WTC11 (cell line): ENCODE results near the gene MAB21L4. TPM values are rescaled to one million over a fixed set of nuclear protein-coding genes. Genes with fewer than 3 reads are reported as not detected.

Source experiments
- ATAC-seq: fragments of 200-7000 bp; cut with Tn5 transposase; 2 replicates; pipeline ENCODE4 v1.10.0; 2021; ENCODE audit warnings: mild to moderate bottlenecking, moderate library complexity
- CTCF ChIA-PET: fragments of 300-600 bp; sonication (Branson Sonifier 250); formaldehyde crosslinking; loops from one replicate; lab custom pipeline; 2021; ENCODE audit warnings: antibody characterized with exemption; lab: Charles Lee
- POLR2A ChIA-PET: fragments of 350-600 bp; sonication (Branson Sonifier 250); formaldehyde crosslinking; loops from one replicate; lab custom pipeline; 2021; ENCODE audit warnings: antibody characterized with exemption; lab: Charles Lee
- DNase-seq: peaks from one replicate; pipeline ENCODE4 v3.0.0; 2021; ENCODE audit warnings: low spot score
- H3K27ac Mint-ChIP-seq: 2 replicates; pipeline ENCODE4 v1.8.0; 2021; ENCODE audit warnings: mixed read lengths
- H3K27me3 Mint-ChIP-seq: 2 replicates; pipeline ENCODE4 v1.8.0; 2021; ENCODE audit warnings: low read depth, mild to moderate bottlenecking, moderate library complexity, mixed read lengths
- H3K36me3 Mint-ChIP-seq: 2 replicates; pipeline ENCODE4 v1.8.0; 2021; ENCODE audit warnings: mixed read lengths
- H3K4me1 Mint-ChIP-seq: 2 replicates; pipeline ENCODE4 v1.8.0; 2022; ENCODE audit warnings: mixed read lengths
- H3K4me3 Mint-ChIP-seq: 2 replicates; pipeline ENCODE4 v1.8.0; 2021; ENCODE audit warnings: mild to moderate bottlenecking, moderate library complexity, mixed read lengths
- H3K9me3 Mint-ChIP-seq: 2 replicates; pipeline ENCODE4 v1.8.0; 2021; ENCODE audit warnings: mixed read lengths
- ARID4B ChIP-seq: sonication (generic); formaldehyde crosslinking; IDR thresholded peaks from 2 replicates; pipeline ENCODE4 v1.8.0; 2023; ENCODE audit warnings: missing genetic modification reagents, mild to moderate bottlenecking, borderline replicate concordance
- CREM ChIP-seq: sonication (generic); formaldehyde crosslinking; IDR thresholded peaks from 2 replicates; pipeline ENCODE4 v1.8.1; 2022; ENCODE audit warnings: mild to moderate bottlenecking, missing genetic modification reagents, moderate library complexity
- E2F1 ChIP-seq: sonication (generic); formaldehyde crosslinking; IDR thresholded peaks from 2 replicates; pipeline ENCODE4 v1.8.0; 2022; ENCODE audit warnings: mild to moderate bottlenecking, missing genetic modification reagents
- FOXJ3 ChIP-seq: sonication (generic); formaldehyde crosslinking; IDR thresholded peaks from 2 replicates; pipeline ENCODE4 v1.9.0; 2021; ENCODE audit warnings: missing genetic modification reagents, mild to moderate bottlenecking, borderline replicate concordance
- FOXP4 ChIP-seq: sonication (generic); formaldehyde crosslinking; IDR thresholded peaks from 2 replicates; pipeline ENCODE4 v1.8.0; 2022; ENCODE audit warnings: mild to moderate bottlenecking, missing genetic modification reagents
- IRF1 ChIP-seq: sonication (generic); formaldehyde crosslinking; IDR thresholded peaks from 2 replicates; pipeline ENCODE4 v1.8.0; 2023; ENCODE audit warnings: missing genetic modification reagents
- RORB ChIP-seq: fragments of 250-450 bp; sonication (Bioruptor Pico); IDR thresholded peaks from 2 replicates; pipeline ENCODE4 v1.9.0; 2021; ENCODE audit warnings: mild to moderate bottlenecking
- SMAD3 ChIP-seq: sonication (generic); formaldehyde crosslinking; IDR thresholded peaks from 2 replicates; pipeline ENCODE4 v1.8.0; 2022; ENCODE audit warnings: missing genetic modification reagents, mild to moderate bottlenecking, borderline replicate concordance
- SMAD4 ChIP-seq: sonication (generic); formaldehyde crosslinking; IDR thresholded peaks from 2 replicates; pipeline ENCODE4 v1.8.0; 2022; ENCODE audit warnings: mild to moderate bottlenecking, missing genetic modification reagents
- SP1 ChIP-seq: sonication (generic); formaldehyde crosslinking; conservative IDR thresholded peaks from 2 replicates; pipeline ENCODE4 v1.8.1; 2022; ENCODE audit warnings: missing genetic modification reagents
- STAT6 ChIP-seq: sonication (generic); formaldehyde crosslinking; conservative IDR thresholded peaks from 2 replicates; pipeline ENCODE4 v1.8.1; 2023; ENCODE audit warnings: mild to moderate bottlenecking, low read depth, missing genetic modification reagents, moderate library complexity
- TCF7 ChIP-seq: sonication (generic); formaldehyde crosslinking; IDR thresholded peaks from 2 replicates; pipeline ENCODE4 v1.8.0; 2022; ENCODE audit warnings: mild to moderate bottlenecking, low read depth, missing genetic modification reagents, moderate library complexity
- ZNF138 ChIP-seq: sonication (generic); formaldehyde crosslinking; conservative IDR thresholded peaks from 2 replicates; pipeline ENCODE4 v1.8.1; 2022; ENCODE audit warnings: mild to moderate bottlenecking, moderate library complexity, missing genetic modification reagents
- ZNF671 ChIP-seq: fragments of 250-450 bp; sonication (Bioruptor Pico); IDR thresholded peaks from 2 replicates; pipeline ENCODE4 v1.8.0; 2021; ENCODE audit warnings: mild to moderate bottlenecking
- total RNA-seq: library from RNA; stranded (reverse); gene quantifications from 3 replicates; pipeline ENCODE4 v1.2.3, GENCODE V29; 2021
- TF ChIP-seq, protein P1 (sequence below): fragments of 250-450 bp; sonication (Bioruptor Pico); IDR thresholded peaks from 2 replicates; pipeline ENCODE4 v1.9.0; 2021; ENCODE audit warnings: moderate library complexity, mild to moderate bottlenecking, inconsistent platforms, borderline replicate concordance
- TF ChIP-seq, protein P2 (sequence below): fragments of 250-450 bp; sonication (Bioruptor Pico); IDR thresholded peaks from 2 replicates; pipeline ENCODE4 v2.1.2; 2022; ENCODE audit warnings: mild to moderate bottlenecking, moderate library complexity

Gene MAB21L4
- total RNA-seq, 1 experiment from 2014 or later, result not detected

- Mint-ChIP-seq H3K4me1 (no peaks in the 10 kb centered on the region), H3K9me3 (peaks cover 13% of the 10 kb centered on the region), H3K4me3 (no peak overlapping the region), H3K27ac (no peak overlapping the region), H3K36me3 (peaks cover 4% of the 10 kb centered on the region; the same call in 1 of the 2 replicates), H3K27me3 (no peaks in the 10 kb centered on the region; the same call in 1 of the 2 replicates)
- TF ChIP-seq ARID4B (no peak), IRF1 (CRISPR knock-in tag) (no peak), STAT6 (CRISPR knock-in tag) (no peak), ZNF138 (no peak), FOXP4 (CRISPR knock-in tag) (no peak), RORB (no peak), TCF7 (CRISPR knock-in tag) (no peak), FOXJ3 (no peak), CREM (no peak), ZNF671 (CRISPR knock-in tag) (no peak), E2F1 (CRISPR knock-in tag) (no peak), SP1 (CRISPR knock-in tag) (no peak)
- TF ChIP-seq, protein P1, sequence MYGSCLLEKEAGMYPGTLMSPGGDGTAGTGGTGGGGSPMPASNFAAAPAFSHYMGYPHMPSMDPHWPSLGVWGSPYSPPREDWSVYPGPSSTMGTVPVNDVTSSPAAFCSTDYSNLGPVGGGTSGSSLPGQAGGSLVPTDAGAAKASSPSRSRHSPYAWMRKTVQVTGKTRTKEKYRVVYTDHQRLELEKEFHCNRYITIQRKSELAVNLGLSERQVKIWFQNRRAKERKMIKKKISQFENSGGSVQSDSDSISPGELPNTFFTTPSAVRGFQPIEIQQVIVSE (CRISPR knock-in tag), result no peak
- ChIA-PET POLR2A (no interaction called here), CTCF (interaction anchor here (0.7 to 2.5 kb wide), 2 partner anchors 55 to 220 kb away, joined by 3 to 12 read pairs; no protein-coding TSS in a partner anchor)
- DNase-seq (no peak), ATAC-seq (no peak)
Observed at GRCh38 chr2:240858871-240859270, 37.1 kb downstream of the MAB21L4 start.

GRCh38 chr2:240858321-240858720 is 37.6 kb downstream of the MAB21L4 start:
- no peaks in the 10 kb centered on the region; the same call in 1 of the 2 replicates for H3K27me3 Mint-ChIP-seq
- POLR2A ChIA-PET, result no interaction called here
- no peak for TF ChIP-seq ZNF671 (CRISPR knock-in tag)
- no peak for TF ChIP-seq SMAD3 (CRISPR knock-in tag)
- TF ChIP-seq, protein P2, sequence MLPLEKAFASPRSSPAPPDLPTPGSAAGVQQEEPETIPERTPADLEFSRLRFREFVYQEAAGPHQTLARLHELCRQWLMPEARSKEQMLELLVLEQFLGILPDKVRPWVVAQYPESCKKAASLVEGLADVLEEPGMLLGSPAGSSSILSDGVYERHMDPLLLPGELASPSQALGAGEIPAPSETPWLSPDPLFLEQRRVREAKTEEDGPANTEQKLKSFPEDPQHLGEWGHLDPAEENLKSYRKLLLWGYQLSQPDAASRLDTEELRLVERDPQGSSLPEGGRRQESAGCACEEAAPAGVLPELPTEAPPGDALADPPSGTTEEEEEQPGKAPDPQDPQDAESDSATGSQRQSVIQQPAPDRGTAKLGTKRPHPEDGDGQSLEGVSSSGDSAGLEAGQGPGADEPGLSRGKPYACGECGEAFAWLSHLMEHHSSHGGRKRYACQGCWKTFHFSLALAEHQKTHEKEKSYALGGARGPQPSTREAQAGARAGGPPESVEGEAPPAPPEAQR, result no peak
- TF ChIP-seq SMAD4 (CRISPR knock-in tag), result no peak
- TF ChIP-seq, all 79 proteins: peak for 0
- H3K27ac Mint-ChIP-seq, result no peak overlapping the region
- peaks cover 4% of the 10 kb centered on the region; the same call in 1 of the 2 replicates for H3K36me3 Mint-ChIP-seq
- ATAC-seq, result no peak
- DNase-seq, result no peak
- H3K4me1 Mint-ChIP-seq, result no peaks in the 10 kb centered on the region
- no peak overlapping the region for H3K4me3 Mint-ChIP-seq
- H3K9me3 Mint-ChIP-seq, result peaks cover 13% of the 10 kb centered on the region
- CTCF ChIA-PET, result interaction anchor here (0.7 to 2.5 kb wide), 2 partner anchors 56 to 220 kb away, joined by 3 to 12 read pairs; no protein-coding TSS in a partner anchor
